ENCODE measurements around the gene TUFT1.

GRCh38 chr1:151545542-151545941 is 5.4 kb downstream of the TUFT1 start:
- TF ChIP-seq CTCF (IDR thresholded peaks at IDR 0.05) (no peak), POLR2AphosphoS5 (IDR thresholded peaks at IDR 0.05) (no peak), POLR2A (IDR thresholded peaks at IDR 0.05) (no peak), EP300 (IDR thresholded peaks at IDR 0.05) (no peak)
